ENCODE data around the gene PDZD4.

PDZD4 gene

GRCh38 chrX:153829799-153830639, at the start of gene PDZD4:
Gene PDZD4 (minus strand): TSS chrX:153830544. CDS start chrX:153830298, 246 bp downstream.
- DNase-seq, result no peak

- DNase-seq, result no peak
Observed at GRCh38 chrX:153879741-153880439, 49.5 kb upstream of the PDZD4 start.

- no peak for DNase-seq
Observed at GRCh38 chrX:153878969-153879653, 48.8 kb upstream of the PDZD4 start.

DNA sequence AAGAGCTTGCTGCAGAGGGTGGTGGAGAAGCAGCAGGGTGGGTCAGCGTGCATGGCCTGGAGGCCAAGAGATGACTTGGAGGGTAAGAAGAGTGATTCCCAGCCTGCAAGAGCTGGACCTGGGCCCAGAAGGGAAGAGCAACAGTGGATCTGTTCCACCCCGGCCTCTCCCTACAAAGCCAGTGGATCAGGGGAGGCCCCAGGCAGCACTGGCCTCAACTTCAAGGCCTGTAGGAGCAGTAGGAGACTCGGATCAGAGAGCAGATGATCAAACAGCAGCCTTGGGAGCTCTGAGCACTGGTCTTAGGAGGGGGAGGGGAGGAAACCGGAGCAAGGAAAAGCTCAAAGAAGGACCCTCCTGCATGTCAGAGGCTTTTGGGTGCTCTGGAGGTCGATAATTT, 48.0 kb upstream of the PDZD4 start:
- no peak for DNase-seq

GRCh38 chrX:153877571-153878261, 47.4 kb upstream of the PDZD4 start:
- DNase-seq, result no peak

GRCh38 chrX:153876112-153876491, 45.8 kb upstream of the PDZD4 start:
- no peak for DNase-seq

- DNase-seq, result no peak
Observed at GRCh38 chrX:153875391-153876111, 45.2 kb upstream of the PDZD4 start.

DNA sequence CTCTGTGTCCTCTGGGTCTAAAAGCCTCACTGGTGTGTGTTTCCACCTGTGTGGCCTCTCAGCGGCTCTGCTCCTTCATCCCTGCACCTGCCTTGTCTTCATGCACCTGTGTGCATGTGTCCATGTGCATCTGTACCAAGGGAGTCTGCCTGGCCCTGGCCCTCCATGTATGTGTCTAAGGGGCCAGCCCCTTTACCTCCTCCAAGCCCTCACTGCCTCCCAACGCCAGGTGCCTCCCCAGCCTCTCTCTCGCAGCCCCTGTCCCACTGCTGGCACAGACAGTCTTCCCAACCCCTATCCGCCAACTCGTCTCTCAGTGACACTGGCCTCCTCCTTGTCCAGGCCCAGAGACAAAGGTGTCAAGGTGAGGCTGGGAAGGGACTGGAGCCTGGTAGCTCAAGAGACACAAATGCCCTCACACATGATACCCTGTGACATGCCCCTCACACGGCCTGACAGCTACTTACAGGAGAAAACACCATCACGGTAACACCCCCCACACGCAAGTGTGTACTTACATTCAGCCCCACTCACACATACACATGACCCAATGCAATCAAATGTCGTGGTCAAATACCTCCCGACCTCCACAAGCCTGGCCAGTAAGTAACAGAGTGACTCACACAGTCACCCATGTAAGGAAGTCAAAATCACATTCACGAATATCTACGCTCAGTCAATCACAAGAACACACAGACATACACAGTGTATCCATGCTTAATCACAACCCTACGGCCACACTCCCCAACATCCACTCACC, 44.2 kb upstream of the PDZD4 start:
- no peak for DNase-seq

- DNase-seq, result no peak
Observed at GRCh38 chrX:153874085-153874365, 43.7 kb upstream of the PDZD4 start.

DNA sequence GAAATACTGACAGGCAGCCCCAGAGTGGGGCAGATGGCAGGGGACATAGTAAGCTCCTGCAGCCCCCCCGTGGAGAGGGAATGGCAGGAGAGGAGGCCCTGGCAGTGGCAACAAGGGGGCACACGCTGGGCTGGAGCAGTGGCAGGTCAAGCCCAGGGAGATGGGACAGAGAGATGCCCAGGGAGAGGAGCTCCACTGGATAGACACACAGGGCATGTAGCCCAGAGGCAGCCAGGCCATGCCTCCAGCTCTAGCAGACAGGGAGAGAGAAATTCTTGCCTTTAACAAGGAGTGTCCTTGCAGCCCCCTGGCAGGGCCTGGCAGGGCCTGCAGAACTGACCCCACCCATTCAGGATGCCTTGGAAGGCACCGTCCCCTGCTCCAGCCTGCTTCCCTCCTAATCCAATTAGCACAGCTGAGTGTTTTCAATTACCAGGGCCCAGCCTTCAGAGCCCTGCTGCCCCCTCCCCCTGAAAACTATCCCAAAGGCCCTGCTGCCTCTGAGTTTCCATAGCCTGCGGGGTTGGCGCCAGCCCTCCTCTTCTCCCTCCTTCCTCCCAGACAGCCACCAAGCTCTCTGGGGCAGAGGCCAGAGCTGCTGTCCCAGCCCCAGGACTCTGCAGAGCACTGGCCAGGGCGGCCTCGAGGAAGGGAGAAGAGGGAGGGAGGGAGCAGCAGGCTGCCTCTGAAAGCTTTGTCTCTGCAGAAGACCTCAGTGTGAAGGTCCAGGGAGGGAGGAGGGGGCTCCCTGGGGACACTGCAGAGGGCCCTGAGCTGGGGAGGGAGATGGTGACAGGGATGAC, 43.1 kb upstream of the PDZD4 start:
- DNase-seq, result no peak

- DNase-seq, result no peak
Observed at GRCh38 chrX:153871946-153872878, 41.9 kb upstream of the PDZD4 start.

DNA sequence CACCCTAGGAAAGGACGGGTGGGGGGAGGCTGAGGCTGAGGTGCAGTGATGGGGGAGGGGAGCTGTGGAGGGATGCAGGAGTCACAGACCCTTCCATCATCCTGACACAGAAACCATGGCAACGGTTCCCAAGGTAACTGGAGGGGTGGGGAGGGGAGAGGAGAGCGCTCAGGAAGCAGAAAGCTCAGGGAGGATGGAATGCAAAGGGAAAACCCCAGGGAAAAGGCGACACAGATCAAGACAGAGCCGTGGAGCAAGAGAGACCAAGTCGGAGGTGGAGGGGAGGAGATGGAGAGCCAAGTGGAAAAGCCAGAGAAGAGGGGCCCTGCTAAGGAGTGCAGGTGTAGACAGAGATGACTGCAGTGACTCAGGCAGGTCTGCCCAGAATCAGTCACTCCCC, 41.1 kb upstream of the PDZD4 start:
- DNase-seq, result no peak

DNA sequence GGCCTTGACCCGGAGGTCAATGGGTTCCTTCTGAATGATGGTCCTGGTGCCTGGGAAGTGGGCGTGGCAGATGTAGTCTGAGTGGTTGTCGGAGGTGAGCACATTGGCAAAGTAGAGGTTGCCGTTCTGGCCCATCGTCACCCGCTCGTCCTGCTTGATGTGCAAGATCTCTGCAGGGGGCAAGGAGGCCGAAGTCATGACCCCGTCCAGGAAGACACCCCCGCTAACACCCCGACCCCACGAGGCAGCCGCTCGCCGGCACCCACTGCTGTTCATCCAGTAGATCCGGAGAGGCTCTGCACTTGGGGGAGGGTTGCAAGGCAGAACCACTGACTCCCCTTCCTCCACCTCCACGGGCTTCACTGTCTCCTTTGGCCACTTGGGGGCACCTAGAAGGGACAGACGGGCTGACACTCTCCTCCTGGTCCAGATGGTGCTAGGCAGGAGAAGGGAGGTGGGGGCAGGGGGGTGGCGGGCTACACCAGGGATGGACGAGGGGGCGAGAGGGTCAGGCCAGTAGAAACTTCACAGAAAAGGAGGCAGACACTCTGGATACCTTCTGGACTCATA, 40.5 kb upstream of the PDZD4 start:
- no peak for DNase-seq

DNA sequence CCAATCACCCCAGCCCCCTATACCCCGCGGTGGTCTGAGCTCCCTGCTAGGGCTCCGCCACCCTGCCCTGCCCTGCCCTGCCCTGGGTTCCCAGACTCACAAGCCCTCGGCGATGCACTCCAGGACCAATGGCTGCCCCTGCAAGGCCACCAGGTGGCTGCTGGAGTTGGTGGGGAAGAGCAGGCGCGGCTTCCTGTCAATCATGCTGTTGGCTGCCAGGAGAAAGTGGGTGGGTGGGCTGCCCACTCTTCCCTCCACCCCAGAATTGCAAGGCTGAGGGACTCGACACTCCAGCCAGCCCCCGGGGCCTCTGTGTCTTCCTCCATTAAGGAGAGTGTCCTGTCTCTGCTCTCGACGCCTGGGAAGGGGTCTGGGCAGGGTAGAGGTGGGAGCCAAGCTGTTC, 39.9 kb upstream of the PDZD4 start:
- DNase-seq, result no peak

DNA sequence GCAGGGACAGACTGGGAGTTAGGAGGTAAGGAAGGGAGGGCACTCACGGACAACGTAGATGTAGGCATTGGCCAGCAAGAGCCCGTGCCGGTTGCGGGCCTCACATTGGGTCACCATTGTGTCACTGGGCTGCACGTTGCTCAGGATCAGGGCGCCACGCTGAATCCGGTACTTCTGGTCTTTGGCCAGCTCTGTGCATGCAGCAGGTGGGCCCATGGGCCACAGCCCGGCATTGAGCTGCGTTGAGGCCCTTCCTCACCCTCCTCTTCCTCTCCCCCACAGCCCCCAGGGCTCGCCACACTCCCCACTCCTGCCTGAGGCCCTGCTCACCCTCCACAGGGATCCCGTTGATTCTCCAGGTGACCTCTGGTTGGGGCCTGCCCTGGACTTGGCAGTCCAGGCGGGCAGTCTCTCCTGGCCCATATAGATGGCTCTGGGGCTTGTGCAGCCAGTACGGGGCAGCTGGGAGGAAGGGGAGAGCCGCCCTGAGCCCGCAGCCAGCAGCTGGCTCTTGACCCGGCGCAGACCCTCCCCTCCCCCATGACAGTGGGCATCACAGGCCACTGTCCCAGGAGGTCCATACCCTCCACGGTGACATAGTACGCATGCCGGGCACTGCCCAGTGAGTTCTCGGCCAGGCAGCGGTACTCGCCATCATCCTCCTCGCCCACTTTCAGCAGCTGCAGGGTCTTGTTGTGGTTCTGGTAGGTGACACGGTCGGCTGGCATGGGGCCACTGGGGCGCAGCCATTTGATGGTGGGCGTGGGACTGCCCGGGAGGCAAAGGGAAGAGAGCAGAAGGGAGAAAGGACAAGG, 39.3 kb upstream of the PDZD4 start:
- DNase-seq, result no peak

DNA sequence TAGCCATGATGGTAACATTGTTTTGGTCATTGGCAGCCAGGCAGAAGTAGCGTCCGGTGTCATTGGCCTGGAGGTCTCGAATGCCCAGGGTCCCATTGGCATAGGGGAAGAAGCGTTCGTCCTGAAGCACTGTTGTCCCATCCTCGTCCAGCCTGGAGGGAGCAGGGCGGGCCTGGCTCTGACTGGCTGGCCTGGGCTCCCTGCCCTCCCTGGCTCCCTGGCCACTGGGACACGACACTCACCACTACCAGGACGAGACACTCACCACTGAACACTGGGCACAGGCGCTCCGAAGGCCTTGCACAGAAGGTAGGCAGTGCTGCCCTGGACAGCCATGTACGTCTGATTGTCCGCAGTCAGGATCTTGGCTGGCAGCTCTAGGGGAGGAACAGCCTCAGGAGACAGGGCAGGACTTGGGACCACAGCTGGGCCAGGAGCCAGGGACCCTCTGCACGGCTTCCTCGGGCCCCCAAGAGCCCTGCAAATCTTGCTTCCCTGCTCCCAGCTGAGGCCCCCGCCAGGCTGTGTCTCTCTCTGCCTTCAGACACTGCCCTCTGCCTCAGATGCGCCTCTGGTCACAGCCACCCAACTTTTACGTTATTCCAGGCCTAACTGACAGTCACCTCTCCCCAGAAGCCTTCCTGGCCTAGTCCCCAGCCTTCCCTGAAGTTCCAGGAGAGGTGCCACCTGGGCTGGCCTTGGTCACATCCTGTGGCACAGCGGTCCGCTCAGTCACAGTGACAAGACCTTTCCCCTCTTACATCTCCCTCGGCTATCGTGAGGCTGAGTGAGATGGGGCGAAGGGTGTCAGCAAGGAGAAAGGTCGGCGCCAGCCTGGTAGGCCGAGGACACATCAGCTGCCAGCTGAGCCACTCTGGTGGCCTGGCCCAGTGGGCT, 38.5 kb upstream of the PDZD4 start:
- no peak for DNase-seq

- no peak for DNase-seq
Observed at GRCh38 chrX:153867671-153868070, 37.3 kb upstream of the PDZD4 start.

DNA sequence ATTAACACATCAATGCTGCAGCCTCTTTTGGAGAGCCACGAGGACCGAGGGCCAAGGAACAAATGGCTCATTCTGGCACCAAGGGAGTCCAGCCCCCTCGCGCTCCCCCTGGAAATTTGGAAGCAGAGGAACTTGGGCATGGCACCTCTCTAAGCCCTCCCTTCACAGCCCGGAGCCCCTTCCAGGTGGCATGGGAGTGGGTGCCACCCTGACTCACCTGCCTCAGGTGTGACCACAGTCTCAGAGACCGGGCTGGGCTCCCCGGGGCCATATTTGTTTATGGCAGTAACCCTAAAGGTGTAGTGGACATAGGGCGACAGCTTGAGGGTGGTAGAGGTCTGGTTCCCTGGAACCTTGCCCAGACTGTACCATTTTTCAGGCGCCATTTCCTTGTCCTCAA, 36.8 kb upstream of the PDZD4 start:
- no peak for DNase-seq
